Activated CD8-positive, alpha-beta memory T cell treated with anti-CD3 and anti-CD28 coated beads, Interleukin-2, amount 50 U/mL, for 24 hours (primary cell): ENCODE data around the gene C17orf50.

Experiments used
- DNase-seq: peaks from one replicate; pipeline ENCODE4 v3.0.0-alpha.2; 2020; ENCODE audit errors: extremely low read depth

C17orf50 gene

GRCh38 chr17:35788477-35789368 lies 28.0 kb downstream of the C17orf50 start:
- no peak for DNase-seq

- no peak for DNase-seq
Observed at GRCh38 chr17:35790841-35791240, 30.2 kb downstream of the C17orf50 start.

DNA sequence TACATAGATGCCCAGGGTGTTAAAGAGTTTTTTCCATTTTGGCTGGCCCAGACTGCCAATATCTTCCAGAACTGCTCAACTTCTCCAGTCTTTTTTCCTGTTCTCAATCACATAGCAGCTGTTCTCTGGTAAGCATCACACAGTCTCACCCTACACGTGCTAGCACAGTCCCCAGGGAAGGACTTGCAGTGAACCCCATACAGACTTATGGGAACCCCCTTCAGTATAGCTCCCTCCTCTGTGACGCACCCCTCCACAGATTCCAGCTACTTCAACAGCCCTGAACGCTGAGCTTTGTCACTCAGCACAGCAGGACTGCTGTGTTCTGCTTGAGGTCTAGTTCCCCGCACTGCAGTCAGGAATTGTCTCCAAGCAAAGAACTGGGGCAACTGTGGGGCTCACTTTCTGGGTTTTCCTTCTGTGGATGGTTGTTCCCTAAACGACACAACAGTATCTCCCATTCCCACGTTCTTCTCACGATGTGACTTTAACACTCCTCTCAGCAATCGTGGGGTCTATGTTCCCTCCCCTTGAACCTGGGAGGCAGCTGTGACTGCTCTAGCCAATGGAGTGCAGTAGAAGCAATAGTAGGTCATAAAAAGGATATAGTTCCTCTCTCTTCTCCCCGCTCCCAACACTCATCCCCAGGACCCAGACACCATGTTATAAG lies 31.1 kb downstream of the C17orf50 start:
- DNase-seq, result no peak

GRCh38 chr17:35793257-35793656 lies 32.6 kb downstream of the C17orf50 start:
- DNase-seq, result no peak

- no peak for DNase-seq
Observed at GRCh38 chr17:35795007-35795870, 34.6 kb downstream of the C17orf50 start, which contains the start of gene MMP28. TSS of gene MMP28 (minus strand) at chr17:35795641. CDS start at chr17:35795377, 264 bp downstream.

- DNase-seq, result no peak
Observed at GRCh38 chr17:35795871-35796265, 35.2 kb downstream of the C17orf50 start.

DNA sequence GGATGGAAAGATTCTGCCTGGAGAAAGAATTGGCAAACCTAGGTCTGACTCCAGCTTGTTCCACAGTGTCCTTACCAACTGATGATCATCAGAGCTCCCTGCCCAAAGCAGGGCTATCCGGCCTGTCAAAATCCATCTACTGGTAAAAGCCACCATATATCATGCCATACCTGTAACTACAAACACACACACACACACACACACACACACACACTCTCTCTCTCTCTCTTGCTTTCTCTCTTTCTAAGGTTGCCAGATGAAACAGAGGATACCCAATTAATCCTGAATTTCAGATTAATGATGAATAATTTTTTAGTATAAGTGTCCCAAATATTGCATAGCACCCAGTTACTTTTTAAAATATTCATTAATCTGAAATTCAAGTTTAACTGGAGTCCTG lies 36.3 kb downstream of the C17orf50 start:
- DNase-seq, result no peak

- no peak for DNase-seq
Observed at GRCh38 chr17:35797370-35797769, 36.7 kb downstream of the C17orf50 start.

- DNase-seq, result no peak
Observed at GRCh38 chr17:35797918-35798317, 37.2 kb downstream of the C17orf50 start.

DNA sequence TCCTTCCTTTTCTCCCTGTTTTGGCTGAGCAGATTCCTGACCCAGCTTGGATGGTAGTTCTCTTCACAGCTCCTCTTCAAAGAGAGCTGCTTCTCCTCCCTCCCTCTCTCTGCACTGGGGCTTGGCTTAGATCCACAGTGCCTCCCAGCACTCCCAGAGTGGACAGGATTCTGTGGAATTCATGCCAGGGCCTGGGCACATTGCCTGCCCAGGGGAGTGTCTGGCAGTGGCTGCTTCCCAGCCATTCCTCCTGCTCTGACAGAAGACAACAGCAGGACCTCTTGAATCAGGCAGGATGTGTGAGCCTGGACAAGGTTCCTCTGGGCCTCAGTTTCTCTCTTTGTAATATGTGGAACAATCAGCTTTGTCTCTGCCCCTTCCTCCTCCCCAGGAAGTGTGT lies 39.3 kb downstream of the C17orf50 start:
- DNase-seq, result no peak

- no peak for DNase-seq
Observed at GRCh38 chr17:35801583-35802224, 41.0 kb downstream of the C17orf50 start.

DNA sequence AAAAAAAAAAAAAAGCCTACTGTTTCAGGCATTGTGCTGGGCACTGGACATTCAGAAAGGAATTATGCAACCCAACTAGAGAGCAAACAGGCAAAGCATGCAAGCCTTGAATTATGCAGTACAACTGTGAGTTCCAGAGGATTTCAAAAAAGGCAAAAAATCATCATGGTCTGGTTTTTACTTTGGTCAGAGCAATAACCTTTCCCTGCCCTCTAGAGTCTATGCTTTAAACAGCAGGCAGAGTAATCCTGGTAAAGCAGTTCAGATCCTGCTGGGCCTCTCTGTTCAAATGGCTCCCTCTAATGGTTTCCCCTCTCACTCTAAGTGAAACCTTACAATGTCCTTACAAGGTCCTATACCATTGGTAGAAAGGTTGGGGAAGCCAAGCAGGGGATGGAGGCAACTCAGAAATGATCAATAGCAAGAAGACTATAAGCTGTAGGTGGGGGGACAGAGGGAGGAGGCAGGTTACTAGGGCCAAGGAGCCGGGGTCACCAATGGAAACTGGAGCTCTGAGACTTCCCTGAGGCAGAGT lies 44.0 kb downstream of the C17orf50 start:
- DNase-seq, result no peak

- DNase-seq, result no peak
Observed at GRCh38 chr17:35807371-35808144, 46.9 kb downstream of the C17orf50 start.

DNA sequence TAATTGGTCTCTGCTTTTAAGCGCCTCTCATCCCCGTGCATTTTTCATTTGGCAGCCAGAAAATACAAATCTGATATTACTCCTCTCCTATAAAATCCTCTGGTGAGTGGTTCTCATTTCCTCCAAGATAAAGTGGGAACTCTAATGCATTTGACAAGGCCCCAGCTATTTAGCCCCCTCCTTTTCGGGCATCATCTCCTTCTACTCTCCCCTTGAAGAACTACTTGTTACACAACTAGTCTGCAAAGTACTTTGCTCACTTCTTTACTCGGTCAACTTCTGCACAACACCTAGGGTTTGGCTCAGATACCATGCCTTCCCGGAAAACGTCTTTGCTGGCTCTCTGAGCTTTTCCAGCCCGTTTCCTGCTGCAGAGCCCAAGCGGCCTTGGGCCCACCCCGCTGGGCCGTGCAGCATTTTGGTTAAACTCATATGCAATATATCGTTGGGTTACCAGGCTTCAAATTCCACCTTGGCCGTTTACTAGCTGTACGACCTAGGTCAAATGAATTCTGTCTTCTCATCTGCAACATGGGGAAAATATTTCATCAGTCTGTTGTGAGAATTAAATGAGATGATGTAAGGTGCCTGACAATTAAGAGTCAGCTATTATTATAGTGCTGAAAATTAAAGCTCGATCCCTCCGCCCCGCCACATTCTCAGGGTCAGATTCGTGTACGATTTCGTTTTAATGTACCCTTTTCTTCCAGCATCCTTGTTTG lies 47.7 kb downstream of the C17orf50 start:
- no peak for DNase-seq

DNA sequence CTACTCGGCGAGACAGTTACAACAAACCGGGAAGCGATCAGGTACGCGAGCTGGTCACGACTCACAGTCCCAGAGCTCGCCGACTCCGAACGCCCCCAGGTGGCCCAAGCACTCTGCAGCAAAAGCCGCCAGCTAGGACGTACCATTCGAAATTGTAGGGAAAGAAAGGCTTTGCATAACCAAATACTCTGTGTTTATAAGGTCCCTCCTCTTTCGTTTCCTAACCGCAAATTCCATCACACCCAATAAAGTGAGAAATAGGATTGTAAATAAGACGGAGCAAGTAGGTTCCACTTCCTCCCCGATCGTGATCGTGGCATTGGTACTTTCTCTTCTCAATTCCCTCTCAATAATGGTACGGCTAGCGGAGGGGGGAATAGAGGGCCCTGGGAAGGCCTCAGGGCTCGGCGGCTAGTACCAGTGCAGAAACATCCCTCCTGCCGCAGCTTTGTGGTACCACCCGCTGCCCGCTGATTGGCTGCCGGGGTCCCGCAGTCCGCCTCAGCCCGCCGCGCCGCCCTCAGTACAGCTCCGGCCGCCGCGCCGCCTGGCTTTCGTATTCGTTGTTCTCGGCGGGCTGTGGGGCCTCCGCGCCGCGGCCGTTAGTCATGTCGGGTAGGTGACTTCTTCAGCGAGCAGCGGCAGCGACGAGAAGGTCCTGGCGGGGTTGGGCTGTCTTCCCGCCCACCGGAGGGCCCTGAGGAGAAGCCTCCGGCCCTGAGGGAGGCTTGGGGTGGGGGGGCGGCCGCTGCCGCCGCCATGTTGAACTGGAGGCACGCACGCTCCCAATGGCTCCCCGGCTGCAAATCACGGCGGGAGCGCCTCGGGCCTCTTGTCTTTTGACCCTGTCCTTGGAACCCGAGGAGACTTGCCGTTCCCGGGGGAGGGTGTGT lies 48.5 kb downstream of the C17orf50 start, which contains the start of gene TAF15:
Gene TAF15 (plus strand): TSS at position 523 of the 893 bp plus-strand sequence. CDS start 86 bp downstream, at position 609.
- peak; percentile 88 for DNase-seq

GRCh38 chr17:35809855-35810461 lies 49.3 kb downstream of the C17orf50 start:
- peak; percentile 19 for DNase-seq

GRCh38 chr17:35811759-35812158 lies 51.1 kb downstream of the C17orf50 start:
- no peak for DNase-seq

DNA sequence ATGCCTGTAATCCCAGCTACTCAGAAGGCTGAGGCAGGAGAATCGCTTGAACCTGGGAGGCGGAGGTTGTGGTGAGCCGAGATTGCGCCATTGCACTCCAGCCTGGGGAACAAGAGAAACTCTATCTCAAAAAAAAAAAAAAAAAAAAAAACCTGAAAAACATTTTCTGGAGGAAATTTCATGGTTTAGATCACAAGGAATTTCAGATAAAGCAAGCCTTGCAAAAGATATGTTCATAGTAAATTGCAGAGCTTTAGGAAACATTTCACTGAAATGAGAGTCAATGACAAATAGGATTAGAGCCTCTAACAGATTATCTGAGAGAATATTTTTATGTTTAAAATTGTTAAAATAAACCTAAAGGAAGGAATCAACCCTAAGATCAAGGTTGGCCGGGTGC lies 51.8 kb downstream of the C17orf50 start:
- no peak for DNase-seq
